IMR-90 (cell line): ENCODE results near the gene FER. TPM values are rescaled to one million over a fixed set of nuclear protein-coding genes. Genes with fewer than 3 reads are reported as not detected.

Source experiments
- ATAC-seq: fragments of 200-7000 bp; cut with Tn5 transposase; 2 replicates; pipeline ENCODE4 v1.9.1; 2020; ENCODE audit warnings: low read depth, mild to moderate bottlenecking, moderate library complexity
- BruUV-seq: library from RNA; stranded (reverse); fragments of 400-500 nt; replicated peaks from 2 replicates; lab custom pipeline; 2021; lab: Mats Ljungman, UMichigan
- CTCF ChIA-PET: fragments of 300-600 bp; formaldehyde crosslinking; extraction: SDS; loops from one replicate; lab custom pipeline; 2021; ENCODE audit warnings: antibody characterized with exemption; lab: Yijun Ruan, JAX
- POLR2A ChIA-PET: fragments of 300-600 bp; sonication (Branson Sonifier 250); formaldehyde crosslinking; loops from one replicate; lab custom pipeline; 2022; ENCODE audit warnings: antibody characterized with exemption; ENCODE audit not compliant: unreplicated experiment; lab: Charles Lee
- DNase-seq: peaks from one replicate; pipeline ENCODE4 v3.0.0; 2013
- H2AFZ ChIP-seq: replicated peaks from 2 replicates; pipeline ENCODE3; 2013; ENCODE audit warnings: low read length, mild to moderate bottlenecking; ENCODE audit not compliant: poor library complexity
- H2AK5ac ChIP-seq: 2 replicates; pipeline ENCODE4 v1.6.1; 2013; ENCODE audit warnings: low read depth, low read length, inconsistent platforms
- H2AK9ac ChIP-seq: replicated peaks from 2 replicates; pipeline ENCODE3; 2013; ENCODE audit warnings: mild to moderate bottlenecking, low read depth, low read length, moderate library complexity; ENCODE audit not compliant: poor library complexity
- H2BK120ac ChIP-seq: 2 replicates; pipeline ENCODE4 v1.6.1; 2013; ENCODE audit warnings: low read depth, low read length, inconsistent platforms
- H2BK15ac ChIP-seq: 3 replicates; pipeline ENCODE4 v1.6.1; 2013; ENCODE audit warnings: low read depth, low read length, inconsistent platforms
- H2BK20ac ChIP-seq: 2 replicates; pipeline ENCODE4 v1.6.1; 2013; ENCODE audit warnings: low read depth, mild to moderate bottlenecking, inconsistent platforms, low read length, moderate library complexity
- H2BK5ac ChIP-seq: 2 replicates; pipeline ENCODE4 v1.6.1; 2013; ENCODE audit warnings: mild to moderate bottlenecking, low read depth, low read length, inconsistent platforms; ENCODE audit not compliant: poor library complexity, severe bottlenecking
- H3K14ac ChIP-seq: replicated peaks from 2 replicates; pipeline ENCODE4 v1.6.1; 2013; ENCODE audit warnings: low read depth, low read length, inconsistent platforms
- H3K18ac ChIP-seq: 2 replicates; pipeline ENCODE4 v1.6.1; 2013; ENCODE audit warnings: low read depth, low read length, control low read depth
- H3K23ac ChIP-seq: 2 replicates; pipeline ENCODE4 v1.6.1; 2013; ENCODE audit warnings: low read depth, low read length, inconsistent platforms
- H3K27ac ChIP-seq: 2 replicates; pipeline ENCODE4 v1.5.1; 2013; ENCODE audit warnings: mild to moderate bottlenecking, control low read depth, low read length; ENCODE audit not compliant: insufficient read depth
- H3K27me3 ChIP-seq: 2 replicates; pipeline ENCODE4 v1.6.1; 2013; ENCODE audit warnings: low read length; ENCODE audit not compliant: control insufficient read depth, insufficient read depth
- H3K36me3 ChIP-seq: 2 replicates; pipeline ENCODE4 v1.6.1; 2013; ENCODE audit warnings: low read length, mixed read lengths; ENCODE audit not compliant: control insufficient read depth, insufficient read depth
- H3K4ac ChIP-seq: 2 replicates; pipeline ENCODE4 v1.6.1; 2013; ENCODE audit warnings: low read depth, low read length, inconsistent platforms
- H3K4me1 ChIP-seq: 2 replicates; pipeline ENCODE4 v1.6.1; 2013; ENCODE audit warnings: low read length, mixed read lengths; ENCODE audit not compliant: control insufficient read depth, insufficient read depth
- H3K4me2 ChIP-seq: 2 replicates; pipeline ENCODE4 v1.6.1; 2013; ENCODE audit warnings: low read depth, mild to moderate bottlenecking, control low read depth, low read length, moderate library complexity
- H3K4me3 ChIP-seq: 2 replicates; pipeline ENCODE4 v1.5.1; 2013; ENCODE audit warnings: low read depth, mild to moderate bottlenecking, control low read depth, low read length, moderate library complexity; ENCODE audit not compliant: insufficient read depth
- H3K56ac ChIP-seq: 2 replicates; pipeline ENCODE4 v1.6.1; 2013; ENCODE audit warnings: low read length, inconsistent platforms; ENCODE audit not compliant: insufficient read depth; ENCODE audit errors: extremely low read depth
- H3K79me1 ChIP-seq, 2 experiments: 2 replicates each; pipeline ENCODE4 v1.6.1; 2013; ENCODE audit warnings: low read length in 2 of 2, inconsistent platforms in 1 of 2, low read depth in 1 of 2
- H3K9ac ChIP-seq: 2 replicates; pipeline ENCODE4 v1.6.1; 2013; ENCODE audit warnings: low read depth, low read length, control low read depth
- H3K9me1 ChIP-seq: 2 replicates; pipeline ENCODE4 v1.6.1; 2013; ENCODE audit warnings: low read length, inconsistent platforms; ENCODE audit not compliant: insufficient read depth
- H3K9me3 ChIP-seq: 2 replicates; pipeline ENCODE4 v1.6.1; 2013; ENCODE audit warnings: low read length; ENCODE audit not compliant: control insufficient read depth, insufficient read depth
- H4K20me1 ChIP-seq: 2 replicates; pipeline ENCODE4 v1.6.1; 2013; ENCODE audit warnings: low read length, inconsistent platforms; ENCODE audit not compliant: insufficient read depth
- H4K5ac ChIP-seq: 2 replicates; pipeline ENCODE4 v1.6.1; 2013; ENCODE audit warnings: mild to moderate bottlenecking, low read depth, low read length, control low read depth
- H4K8ac ChIP-seq, 2 experiments: 2 replicates each; pipeline ENCODE4 v1.6.1; 2013; ENCODE audit warnings: low read depth in 2 of 2, low read length in 2 of 2, control low read depth in 1 of 2, inconsistent platforms in 1 of 2
- H4K91ac ChIP-seq: 2 replicates; pipeline ENCODE4 v1.6.1; 2013; ENCODE audit warnings: low read depth, low read length, inconsistent platforms; ENCODE audit not compliant: insufficient read depth
- BHLHE40 ChIP-seq: fragments of 150-350 bp; IDR thresholded peaks from 2 replicates; pipeline ENCODE4 v1.6.1; 2016; ENCODE audit warnings: mild to moderate bottlenecking, low read depth, low read length
- CEBPB ChIP-seq: IDR thresholded peaks from 2 replicates; pipeline ENCODE4 v1.6.1; 2012; ENCODE audit warnings: low read depth, low read length, improper control_type of control experiment
- CHD1 ChIP-seq: IDR thresholded peaks from 2 replicates; pipeline ENCODE4 v1.6.1; 2012; ENCODE audit warnings: low read depth, low read length, improper control_type of control experiment
- CTCF ChIP-seq: conservative IDR thresholded peaks from 2 replicates; pipeline ENCODE4 v1.5.1; 2012; ENCODE audit warnings: mild to moderate bottlenecking, low read depth, low read length, improper control_type of control experiment
- ELK1 ChIP-seq: fragments of 150-350 bp; IDR thresholded peaks from 2 replicates; pipeline ENCODE4 v1.6.1; 2016; ENCODE audit warnings: low read depth, mild to moderate bottlenecking, low read length, moderate library complexity, borderline replicate concordance
- FOS ChIP-seq: fragments of 150-350 bp; IDR thresholded peaks from 2 replicates; pipeline ENCODE4 v1.6.1; 2016; ENCODE audit warnings: low read depth, low read length
- MAFK ChIP-seq: IDR thresholded peaks from 2 replicates; pipeline ENCODE4 v1.6.1; 2012; ENCODE audit warnings: low read depth, low read length, improper control_type of control experiment
- MAZ ChIP-seq: IDR thresholded peaks from 2 replicates; pipeline ENCODE4 v1.6.1; 2012; ENCODE audit warnings: low read depth, mild to moderate bottlenecking, low read length, improper control_type of control experiment, moderate library complexity, borderline replicate concordance
- NFE2L2 ChIP-seq: fragments of 150-350 bp; IDR thresholded peaks from 2 replicates; pipeline ENCODE4 v1.6.1; 2016; ENCODE audit warnings: low read depth, mild to moderate bottlenecking, low read length
- POLR2A ChIP-seq: IDR thresholded peaks from 2 replicates; pipeline ENCODE4 v1.6.1; 2012; ENCODE audit warnings: mild to moderate bottlenecking, low read depth, low read length
- RAD21 ChIP-seq: IDR thresholded peaks from 2 replicates; pipeline ENCODE4 v1.6.1; 2012; ENCODE audit warnings: low read length, improper control_type of control experiment
- RCOR1 ChIP-seq: IDR thresholded peaks from 2 replicates; pipeline ENCODE4 v1.6.1; 2012; ENCODE audit warnings: mild to moderate bottlenecking, low read length, improper control_type of control experiment; ENCODE audit not compliant: insufficient replicate concordance
- RFX5 ChIP-seq: IDR thresholded peaks from 2 replicates; pipeline ENCODE4 v1.8.0; 2012; ENCODE audit warnings: low read depth, mild to moderate bottlenecking, low read length, moderate library complexity
- SMC3 ChIP-seq: fragments of 150-350 bp; IDR thresholded peaks from 2 replicates; pipeline ENCODE4 v1.6.1; 2016; ENCODE audit warnings: low read depth, mild to moderate bottlenecking, antibody characterized with exemption, low read length, moderate library complexity
- USF2 ChIP-seq: fragments of 150-350 bp; IDR thresholded peaks from 2 replicates; pipeline ENCODE4 v1.6.1; 2017; ENCODE audit warnings: mild to moderate bottlenecking, antibody characterized with exemption, low read length, low read depth
- WGBS, 2 experiments: methylation state at CpG; one replicate each; pipeline versions ENCODE4 v1.1.5 to v1.1.7; 2013; ENCODE audit warnings: missing lambda C conversion rate in 2 of 2; ENCODE audit not compliant: insufficient read length in 1 of 2; ENCODE audit errors: extremely low coverage in 2 of 2; 5-methylcytosine and 5-hydroxymethylcytosine counted together
- dilution Hi-C: fragments of 300-500 bp; cut with HindIII; formaldehyde crosslinking; loops from one replicate; pipeline ENCODE4 v1.14.3; 2018; ENCODE audit warnings: low sequenced_read_pairs; ENCODE audit not compliant: unreplicated experiment
- in situ Hi-C: fragments of 300-500 bp; cut with MboI; formaldehyde crosslinking; loops from 3 replicates; pipeline ENCODE4 v1.14.3; 2019; ENCODE audit warnings: low sequenced_read_pairs, inconsistent platforms, mixed read lengths
- intact Hi-C: fragments of 100-400 bp; cut with micrococcal nuclease; formaldehyde crosslinking; loops from 2 replicates; pipeline ENCODE4 v1.10.0; 2022
- polyA plus RNA-seq, 3 experiments: library from polyadenylated mRNA; depleted of rRNA; stranded (reverse); fragments of >200 nt; gene quantifications; 2 replicates each; pipeline ENCODE4 v1.2.3, GENCODE V29; 2012; ENCODE audit warnings: low replicate concordance in 1 of 3
- total RNA-seq: library from RNA; depleted of rRNA; stranded (reverse); fragments of >200 nt; gene quantifications from 2 replicates; pipeline ENCODE4 v1.2.3, GENCODE V29; 2012

Gene FER
- total and polyA plus RNA-seq, 2 of the 4 experiments (the other 2 are of a cell fraction): 3.5 to 32.4 TPM

GRCh38 chr5:109199289-109199688 lies 451.6 kb downstream of the FER start:
- BruUV-seq: no TSS peak
- CTCF ChIA-PET: no interaction called here

More at GRCh38 chr5:109199289-109199688, 451.6 kb downstream of the FER start:
- Histone ChIP-seq H3K36me3 (no peaks in the 10 kb centered on the region), H3K23ac (no peak overlapping the region), H3K14ac (no peak overlapping the region), H2BK120ac (no peak overlapping the region), H3K27ac (no peak overlapping the region), H3K4me3 (no peak overlapping the region), H4K5ac (no peak overlapping the region), H3K4me1 (peaks cover 3% of the 10 kb centered on the region; the same call in 1 of the 2 replicates), H2AK5ac (no peak overlapping the region), H3K79me1 (no peaks in the 10 kb centered on the region), H3K9me1 (no peaks in the 10 kb centered on the region), H3K18ac (no peak overlapping the region), H4K8ac (no peak overlapping the region), H2BK5ac (no peak overlapping the region), H3K4me2 (no peak overlapping the region), H2AFZ (no peak overlapping the region), H3K27me3 (no peaks in the 10 kb centered on the region), H2BK20ac (no peak overlapping the region), H2AK9ac (no peak overlapping the region), H3K4ac (no peak overlapping the region), H3K56ac (no peak overlapping the region), H3K9me3 (no peaks in the 10 kb centered on the region), H3K9ac (no peak overlapping the region), H4K20me1 (no peaks in the 10 kb centered on the region), H2BK15ac (no peak overlapping the region), H4K91ac (no peak overlapping the region)
- POLR2A ChIA-PET: no interaction called here
- intact Hi-C loops: no loop called here
- TF ChIP-seq MAFK (no peak), SMC3 (no peak), USF2 (no peak), CHD1 (no peak), CTCF (no peak), MAZ (no peak), RCOR1 (no peak), BHLHE40 (no peak), NFE2L2 (no peak), RFX5 (no peak), CEBPB (no peak), POLR2A (no peak), ELK1 (no peak), FOS (no peak), RAD21 (no peak)
- dilution Hi-C loops: no loop called here
- in situ Hi-C loops: no loop called here
- no CpG with 5 or more reads among the region's 2 CpGs for WGBS, 2 experiments
- ATAC-seq: no peak
- DNase-seq: no peak
